ENCODE measurements around the gene PP2D1. TPM values are rescaled to one million over a fixed set of nuclear protein-coding genes. Genes with fewer than 3 reads are reported as not detected.

Gene PP2D1
- total and polyA plus RNA-seq, 9 of the 15 experiments (the other 6 are each of a cell fraction or from before 2014, with no cell fraction given), result 0.07 to 0.10 TPM; not detected in 7

DNA sequence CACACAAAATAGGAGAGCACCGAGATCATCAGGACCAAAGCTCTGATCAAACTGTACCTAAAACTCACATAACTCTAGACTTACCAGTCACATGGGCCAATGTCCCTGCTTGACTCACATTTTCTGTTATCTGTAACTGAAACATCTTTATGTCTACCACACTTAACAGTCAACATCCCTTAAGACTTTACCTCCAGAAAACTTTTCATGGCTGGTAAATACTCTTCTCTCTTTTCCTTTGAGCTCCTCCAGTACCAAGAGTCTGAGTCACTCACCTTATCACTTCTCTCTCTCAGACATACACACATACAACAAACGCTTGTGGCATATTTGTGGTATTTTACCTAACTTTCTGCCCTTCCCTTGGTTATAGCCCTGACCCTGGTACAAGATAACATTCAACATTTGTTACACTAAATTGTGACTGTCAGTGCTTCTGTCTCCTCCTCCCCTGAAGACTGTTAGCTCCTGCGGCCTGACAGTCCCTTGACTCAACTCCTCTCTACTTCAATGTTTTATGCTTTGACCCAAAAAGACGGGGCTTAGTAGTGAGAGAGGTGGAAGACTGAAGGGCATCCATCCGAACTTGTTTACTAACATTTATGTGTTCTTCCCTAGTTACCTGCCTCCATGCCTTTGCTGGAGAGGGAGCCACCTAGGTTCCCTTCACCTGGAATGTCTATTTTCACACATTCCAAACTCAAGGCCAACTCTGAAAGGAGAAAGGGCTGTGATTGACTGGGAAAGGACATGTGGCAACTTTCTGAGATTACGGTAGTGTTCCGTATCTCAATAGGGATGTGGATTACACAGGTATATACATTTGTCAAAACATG is 74.4 kb downstream of the PP2D1 start (continued):
- no peak for TF ChIP-seq SREBF1 (IDR thresholded peaks at IDR 0.05; ENCODE audit: borderline replicate concordance, low read depth, low read length)
- TF ChIP-seq, protein P1, sequence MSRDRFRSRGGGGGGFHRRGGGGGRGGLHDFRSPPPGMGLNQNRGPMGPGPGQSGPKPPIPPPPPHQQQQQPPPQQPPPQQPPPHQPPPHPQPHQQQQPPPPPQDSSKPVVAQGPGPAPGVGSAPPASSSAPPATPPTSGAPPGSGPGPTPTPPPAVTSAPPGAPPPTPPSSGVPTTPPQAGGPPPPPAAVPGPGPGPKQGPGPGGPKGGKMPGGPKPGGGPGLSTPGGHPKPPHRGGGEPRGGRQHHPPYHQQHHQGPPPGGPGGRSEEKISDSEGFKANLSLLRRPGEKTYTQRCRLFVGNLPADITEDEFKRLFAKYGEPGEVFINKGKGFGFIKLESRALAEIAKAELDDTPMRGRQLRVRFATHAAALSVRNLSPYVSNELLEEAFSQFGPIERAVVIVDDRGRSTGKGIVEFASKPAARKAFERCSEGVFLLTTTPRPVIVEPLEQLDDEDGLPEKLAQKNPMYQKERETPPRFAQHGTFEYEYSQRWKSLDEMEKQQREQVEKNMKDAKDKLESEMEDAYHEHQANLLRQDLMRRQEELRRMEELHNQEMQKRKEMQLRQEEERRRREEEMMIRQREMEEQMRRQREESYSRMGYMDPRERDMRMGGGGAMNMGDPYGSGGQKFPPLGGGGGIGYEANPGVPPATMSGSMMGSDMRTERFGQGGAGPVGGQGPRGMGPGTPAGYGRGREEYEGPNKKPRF (IDR thresholded peaks at IDR 0.05; ENCODE audit: low read depth, low read length), result no peak
- no peak for TF ChIP-seq CREBBP (IDR thresholded peaks at IDR 0.05; ENCODE audit: low read depth, low read length)
- no peak for TF ChIP-seq FUS (optimal IDR thresholded peaks at IDR 0.05; ENCODE audit: low read depth, low read length)
- TF ChIP-seq FOXA1 (IDR thresholded peaks at IDR 0.05; ENCODE audit: borderline replicate concordance), result no peak
- peak; percentile 74; the same call in 1 of the 2 replicates for TF ChIP-seq MYNN (IDR thresholded peaks at IDR 0.05)
- TF ChIP-seq MYNN (CRISPR knock-in tag; IDR thresholded peaks at IDR 0.05), result no peak
- TF ChIP-seq ZBTB1 (CRISPR knock-in tag; IDR thresholded peaks at IDR 0.05; ENCODE audit: borderline replicate concordance, low read depth), result no peak
- TF ChIP-seq HLTF (IDR thresholded peaks at IDR 0.05), result no peak
- peak; percentile 48; the same call in 1 of the 2 replicates for TF ChIP-seq GATA2 (CRISPR knock-in tag; IDR thresholded peaks at IDR 0.05)
- no peak for TF ChIP-seq ZFP1 (CRISPR knock-in tag; IDR thresholded peaks at IDR 0.05)
- no peak for TF ChIP-seq ZNF24 (IDR thresholded peaks at IDR 0.05)
- TF ChIP-seq E4F1 (CRISPR knock-in tag; IDR thresholded peaks at IDR 0.05; ENCODE audit: borderline replicate concordance), result no peak
- TF ChIP-seq ZNF668 (CRISPR knock-in tag; IDR thresholded peaks at IDR 0.05), result no peak
- TF ChIP-seq MIER1 (IDR thresholded peaks at IDR 0.05; ENCODE audit: low read depth), result no peak
- no peak for TF ChIP-seq HNRNPH1 (optimal IDR thresholded peaks at IDR 0.05; ENCODE audit: low read depth, low read length)
- peak; percentile 9 for TF ChIP-seq DACH1 (IDR thresholded peaks at IDR 0.05; ENCODE audit: partially characterized antibody)
- peak; percentile 27; the same call in 1 of the 2 replicates for TF ChIP-seq ZNF311 (CRISPR knock-in tag; IDR thresholded peaks at IDR 0.05)
- no peak for TF ChIP-seq TFE3 (CRISPR knock-in tag; IDR thresholded peaks at IDR 0.05)
- TF ChIP-seq SRF (CRISPR knock-in tag; IDR thresholded peaks at IDR 0.05), result no peak; a peak in 1 of 4 replicates
- TF ChIP-seq CC2D1A (IDR thresholded peaks at IDR 0.05), result no peak
- no peak for TF ChIP-seq NR2F6 (CRISPR knock-in tag; IDR thresholded peaks at IDR 0.05)
- no peak for TF ChIP-seq ZSCAN32 (CRISPR knock-in tag; IDR thresholded peaks at IDR 0.05)

Data from K562 (cell line).